Testis (tissue), 2 donors: ENCODE results near the gene SERPINA10.
"Not testable (repeated sequence)": the region's sequence is repeated elsewhere in the genome, so short reads cannot be mapped to it uniquely, and the experiment has no call there.

Experiments used
- CTCF ChIP-seq, 3 experiments: fragments of 450-650 bp in 2 of 3; fragments of 200-600 bp in 1 of 3; sonication (generic) in 1 of 3; IDR thresholded peaks; one replicate each; pipeline ENCODE4 v1.5.1; 2016 to 2019; ENCODE audit warnings: antibody characterized with exemption in 3 of 3, mild to moderate bottlenecking in 2 of 3, moderate library complexity in 1 of 3
- POLR2A ChIP-seq: fragments of 450-650 bp; IDR thresholded peaks from one replicate; pipeline ENCODE4 v1.6.1; 2017; ENCODE audit warnings: antibody characterized with exemption, mild to moderate bottlenecking, moderate library complexity

GRCh38 chr14:94276898-94277561 is 16.0 kb downstream of the SERPINA10 start:
- TF ChIP-seq CTCF (IDR thresholded peaks at IDR 0.05); POLR2A: not testable (repeated sequence)
